Mesenchymal stem cell (in vitro differentiated cells and primary cell): ENCODE measurements around the gene EVC.
"Not testable (repeated sequence)": the region's sequence is repeated elsewhere in the genome, so short reads cannot be mapped to it uniquely, and the experiment has no call there.

Source experiments
- DNase-seq: peaks from one replicate; pipeline ENCODE4 v3.0.0-alpha.2; 2013
- H2AFZ ChIP-seq: one replicate; pipeline ENCODE4 v1.6.1; 2013; ENCODE audit warnings: low read depth, mild to moderate bottlenecking, control low read depth, inconsistent platforms, low read length, moderate library complexity
- H2AK5ac ChIP-seq: 2 replicates; pipeline ENCODE4 v1.6.1; 2013; ENCODE audit warnings: low read length, moderate library complexity, mild to moderate bottlenecking, inconsistent platforms; ENCODE audit not compliant: severe bottlenecking
- H2BK120ac ChIP-seq: one replicate; pipeline ENCODE4 v1.6.1; 2013; ENCODE audit warnings: low read depth, mild to moderate bottlenecking, inconsistent platforms, low read length, moderate library complexity
- H2BK12ac ChIP-seq, 2 experiments: one replicate each; pipeline ENCODE4 v1.6.1; 2013; ENCODE audit warnings: inconsistent platforms in 2 of 2, low read length in 2 of 2, mild to moderate bottlenecking in 2 of 2, moderate library complexity in 2 of 2, control low read depth in 1 of 2
- H2BK15ac ChIP-seq: one replicate; pipeline ENCODE4 v1.6.1; 2013; ENCODE audit warnings: mild to moderate bottlenecking, low read depth, inconsistent platforms; ENCODE audit not compliant: poor library complexity, severe bottlenecking
- H2BK5ac ChIP-seq: 2 replicates; pipeline ENCODE4 v1.6.1; 2013; ENCODE audit warnings: low read depth, mild to moderate bottlenecking, low read length, control low read depth, inconsistent platforms; ENCODE audit not compliant: poor library complexity, severe bottlenecking
- H3K14ac ChIP-seq, 2 experiments: one replicate each; pipeline ENCODE4 v1.6.1; 2013; ENCODE audit warnings: inconsistent platforms in 2 of 2, low read length in 2 of 2, control low read depth in 1 of 2, mild to moderate bottlenecking in 1 of 2, moderate library complexity in 1 of 2
- H3K18ac ChIP-seq, 2 experiments: one replicate each; pipeline ENCODE4 v1.6.1; 2013; ENCODE audit warnings: inconsistent platforms in 2 of 2, low read length in 2 of 2, control low read depth in 1 of 2, low read depth in 1 of 2, mild to moderate bottlenecking in 1 of 2
- H3K23ac ChIP-seq, 2 experiments: one replicate each; pipeline ENCODE4 v1.6.1; 2013; ENCODE audit warnings: inconsistent platforms in 2 of 2, low read length in 2 of 2, mild to moderate bottlenecking in 2 of 2, moderate library complexity in 2 of 2, control low read depth in 1 of 2
- H3K27ac ChIP-seq: 2 replicates; pipeline ENCODE4 v1.5.1; 2013; ENCODE audit warnings: mild to moderate bottlenecking, moderate library complexity, low read length, control low read depth, inconsistent platforms; ENCODE audit not compliant: poor library complexity, severe bottlenecking
- H3K27me3 ChIP-seq, 2 experiments: 2 replicates each; pipeline versions ENCODE4 v1.6.1 to v1.7.0; 2013; ENCODE audit warnings: low read length in 2 of 2, mild to moderate bottlenecking in 2 of 2, moderate library complexity in 2 of 2, control low read depth in 1 of 2, inconsistent platforms in 1 of 2; ENCODE audit not compliant: control insufficient read depth in 1 of 2, insufficient read depth in 1 of 2
- H3K36me3 ChIP-seq, 2 experiments: 2 replicates each; pipeline versions ENCODE4 v1.6.1 to v1.7.0; 2013; ENCODE audit warnings: low read length in 2 of 2, control low read depth in 1 of 2, inconsistent platforms in 1 of 2, low read depth in 1 of 2, mild to moderate bottlenecking in 1 of 2; ENCODE audit not compliant: insufficient read depth in 2 of 2, control insufficient read depth in 1 of 2
- H3K4ac ChIP-seq, 2 experiments: one replicate each; pipeline ENCODE4 v1.6.1; 2013; ENCODE audit warnings: inconsistent platforms in 2 of 2, low read length in 2 of 2, mild to moderate bottlenecking in 2 of 2, moderate library complexity in 2 of 2, control low read depth in 1 of 2, low read depth in 1 of 2
- H3K4me1 ChIP-seq: 2 replicates; pipeline ENCODE4 v1.6.1; 2013; ENCODE audit warnings: low read depth, low read length, control low read depth; ENCODE audit not compliant: control insufficient read depth, insufficient read depth
- H3K4me2 ChIP-seq: 2 replicates; pipeline ENCODE4 v1.6.1; 2013; ENCODE audit warnings: low read length, mild to moderate bottlenecking, inconsistent platforms; ENCODE audit not compliant: poor library complexity, severe bottlenecking
- H3K4me3 ChIP-seq, 2 experiments: 2 replicates each; pipeline versions ENCODE4 v1.5.1 to v1.7.0; 2013; ENCODE audit warnings: low read length in 2 of 2, mild to moderate bottlenecking in 2 of 2, control low read depth in 1 of 2, low read depth in 1 of 2; ENCODE audit not compliant: insufficient read depth in 1 of 2
- H3K79me1 ChIP-seq: replicated peaks from 2 replicates; pipeline ENCODE4 v1.6.1; 2013; ENCODE audit warnings: mild to moderate bottlenecking, control low read depth, low read length, inconsistent platforms; ENCODE audit not compliant: poor library complexity, severe bottlenecking
- H3K9ac ChIP-seq: 2 replicates; pipeline ENCODE4 v1.7.0; 2013; ENCODE audit warnings: mild to moderate bottlenecking, low read length, moderate library complexity
- H3K9me3 ChIP-seq: 2 replicates; pipeline ENCODE4 v1.7.0; 2013; ENCODE audit warnings: mild to moderate bottlenecking, low read length; ENCODE audit not compliant: control insufficient read depth
- H4K8ac ChIP-seq: one replicate; pipeline ENCODE4 v1.6.1; 2013; ENCODE audit warnings: inconsistent platforms, mild to moderate bottlenecking, low read length, moderate library complexity
- H4K91ac ChIP-seq: one replicate; pipeline ENCODE4 v1.6.1; 2013; ENCODE audit warnings: mild to moderate bottlenecking, low read length, inconsistent platforms
- WGBS: methylation state at CpG from one replicate; pipeline ENCODE4 v1.1.7; 2013; ENCODE audit warnings: mixed read lengths; 5-methylcytosine and 5-hydroxymethylcytosine counted together

The EVC gene

GRCh38 chr4:5721923-5722322, 10.9 kb downstream of the EVC start:
- peaks cover 25% of the 10 kb centered on the region for H3K79me1 ChIP-seq
- peak overlapping the region in 1 of 2 experiments; percentile 70 for H3K14ac ChIP-seq
- peak overlapping the region; percentile 29 for H3K4me2 ChIP-seq
- no peak overlapping the region for H3K4me3 ChIP-seq
- H3K18ac ChIP-seq: no peak overlapping the region
- H2BK15ac ChIP-seq: no peak overlapping the region
- peak overlapping the region; percentile 49 for H2BK5ac ChIP-seq
- peak overlapping the region; percentile 29 for H4K91ac ChIP-seq
- H4K8ac ChIP-seq: no peak overlapping the region
- no peak overlapping the region for H3K23ac ChIP-seq
- H2AK5ac ChIP-seq: peak overlapping the region; percentile 96
- H3K4ac ChIP-seq: no peak overlapping the region
- no peaks in the 10 kb centered on the region for H3K9me3 ChIP-seq
- no peaks in the 10 kb centered on the region for H3K27me3 ChIP-seq
- H3K27ac ChIP-seq: peak overlapping the region; percentile 97
- H3K9ac ChIP-seq: peak overlapping the region; percentile 47
- no peak overlapping the region for H2AFZ ChIP-seq
- H3K36me3 ChIP-seq: peaks cover 22 to 75% of the 10 kb centered on the region in 2 experiments
- peaks cover 43% of the 10 kb centered on the region for H3K4me1 ChIP-seq
- DNase-seq: no peak
- whole genome bisulfite sequencing: 87% methylated on average over 5 of the region's 5 CpGs
- peak overlapping the region in 1 of 2 experiments; percentile 23 for H2BK12ac ChIP-seq
- no peak overlapping the region for H2BK120ac ChIP-seq

- H3K36me3 ChIP-seq: peaks cover 22 to 74% of the 10 kb centered on the region in 2 experiments
- H4K8ac ChIP-seq: no peak overlapping the region
- no peak overlapping the region for H2BK12ac ChIP-seq
- no peak overlapping the region for H3K14ac ChIP-seq
- H3K4ac ChIP-seq: no peak overlapping the region
- H2AK5ac ChIP-seq: no peak overlapping the region
- H3K79me1 ChIP-seq: peaks cover 25% of the 10 kb centered on the region
- H2BK5ac ChIP-seq: no peak overlapping the region
- peak overlapping the region; percentile 47 for H3K9ac ChIP-seq
- 22% methylated on average over 1 of the region's 4 CpGs for WGBS
- no peak overlapping the region for H2AFZ ChIP-seq
- DNase-seq: peak; percentile 49
- H2BK15ac ChIP-seq: no peak overlapping the region
- H3K27me3 ChIP-seq: no peaks in the 10 kb centered on the region
- H3K23ac ChIP-seq: no peak overlapping the region
- peaks cover 43% of the 10 kb centered on the region for H3K4me1 ChIP-seq
- H4K91ac ChIP-seq: no peak overlapping the region
- no peaks in the 10 kb centered on the region for H3K9me3 ChIP-seq
- H3K18ac ChIP-seq: no peak overlapping the region
- no peak overlapping the region for H3K4me2 ChIP-seq
- H2BK120ac ChIP-seq: no peak overlapping the region
- H3K4me3 ChIP-seq: no peak overlapping the region
- peak overlapping the region; percentile 97 for H3K27ac ChIP-seq
These were observed 11.3 kb downstream of the EVC start for GRCh38 chr4:5722328-5722727.

DNA sequence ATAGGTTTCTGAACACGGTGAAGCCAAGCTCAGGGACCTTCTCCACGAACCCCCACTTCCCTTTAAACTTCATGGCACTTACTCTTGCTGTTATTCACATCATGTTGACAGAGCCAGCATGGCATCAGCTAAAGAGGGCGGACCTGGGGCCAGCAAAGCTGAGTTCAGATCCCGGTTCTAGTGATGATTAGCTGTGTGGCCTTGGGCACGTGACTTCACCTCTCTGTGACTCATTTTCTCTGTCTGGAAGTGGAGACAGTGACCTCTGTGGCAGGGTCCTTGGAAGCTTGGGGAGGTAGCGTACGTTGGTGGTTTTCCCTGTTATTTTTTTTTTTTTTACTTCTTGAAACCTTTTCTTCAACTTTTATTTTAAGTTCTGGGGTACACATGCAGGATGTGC, 13.4 kb downstream of the EVC start:
- no peak overlapping the region for H3K4ac ChIP-seq
- H2AFZ ChIP-seq: no peak overlapping the region
- no peak overlapping the region for H3K23ac ChIP-seq
- no peak overlapping the region for H3K4me2 ChIP-seq
- no peaks in the 10 kb centered on the region for H3K27me3 ChIP-seq
- H4K8ac ChIP-seq: no peak overlapping the region
- peak overlapping the region; percentile 40 for H2AK5ac ChIP-seq
- no peaks in the 10 kb centered on the region for H3K9me3 ChIP-seq
- peaks cover 23% of the 10 kb centered on the region for H3K79me1 ChIP-seq
- no peak overlapping the region for H3K4me3 ChIP-seq
- H2BK120ac ChIP-seq: no peak overlapping the region
- no peak overlapping the region for H2BK15ac ChIP-seq
- H2BK12ac ChIP-seq: no peak overlapping the region
- H2BK5ac ChIP-seq: no peak overlapping the region
- peaks cover 20 to 64% of the 10 kb centered on the region in 2 experiments for H3K36me3 ChIP-seq
- H3K9ac ChIP-seq: no peak overlapping the region
- peaks cover 36% of the 10 kb centered on the region for H3K4me1 ChIP-seq
- peak; percentile 15 for DNase-seq
- no peak overlapping the region for H3K27ac ChIP-seq
- H3K18ac ChIP-seq: no peak overlapping the region
- 88% methylated on average over 5 of the region's 7 CpGs for WGBS
- no peak overlapping the region for H3K14ac ChIP-seq
- H4K91ac ChIP-seq: no peak overlapping the region

DNA sequence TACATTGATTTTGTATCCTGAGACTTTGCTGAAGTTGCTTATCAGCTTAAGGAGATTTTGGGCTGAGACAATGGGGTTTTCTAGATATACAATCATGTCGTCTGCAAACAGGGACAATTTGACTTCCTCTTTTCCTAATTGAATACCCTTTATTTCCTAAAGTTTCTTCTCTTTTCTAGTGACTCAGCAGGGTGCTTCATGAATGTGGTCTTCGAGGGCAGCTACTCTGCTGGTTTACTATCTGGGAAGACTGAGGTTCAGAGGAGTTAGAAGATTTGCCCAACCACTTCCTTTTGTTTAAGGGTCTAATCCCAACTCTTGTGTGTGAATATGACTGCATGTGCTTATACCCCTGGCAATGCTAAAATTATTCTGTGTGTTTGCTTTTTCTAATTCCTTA, 17.4 kb downstream of the EVC start:
- not testable (repeated sequence) for H3K14ac ChIP-seq, H3K4me2 ChIP-seq, H3K27ac ChIP-seq, H4K91ac ChIP-seq, H3K27me3 ChIP-seq, H2BK15ac ChIP-seq, H2BK12ac ChIP-seq, H3K4me3 ChIP-seq, H3K18ac ChIP-seq, H2AK5ac ChIP-seq, H4K8ac ChIP-seq, H3K9ac ChIP-seq, H3K4ac ChIP-seq, H2BK120ac ChIP-seq, H2AFZ ChIP-seq, DNase-seq, H3K23ac ChIP-seq, H3K9me3 ChIP-seq, H2BK5ac ChIP-seq
- Histone ChIP-seq H3K79me1 (peaks cover 35% of the 10 kb centered on the region), H3K36me3 (peaks cover 43 to 74% of the 10 kb centered on the region in 2 experiments), H3K4me1 (peaks cover 12% of the 10 kb centered on the region)
- WGBS: 71% methylated on average over 1 of the region's 2 CpGs
